HG02759 (cell line): ENCODE data around the gene RGS8.

Source experiments
- ATAC-seq: cut with Tn5 transposase; IDR thresholded peaks from one replicate; pipeline ENCODE4 v1.9.1; 2021; ENCODE audit warnings: mild to moderate bottlenecking, moderate library complexity; ENCODE audit not compliant: unreplicated experiment

Gene RGS8

GRCh38 chr1:182684116-182684828 is at the start of gene RGS8:
RGS8 (minus strand) TSS chr1:182684587; CDS start chr1:182669649, 14,938 bp downstream.
- no peak for ATAC-seq

- no peak for ATAC-seq
These were observed 47.6 kb upstream of the RGS8 start for GRCh38 chr1:182731852-182732575.

- no peak for ATAC-seq
These were observed 42.5 kb upstream of the RGS8 start for GRCh38 chr1:182726912-182727311.

GRCh38 chr1:182725259-182726255 is 41.2 kb upstream of the RGS8 start:
- no peak for ATAC-seq

GRCh38 chr1:182724215-182724614 is 39.8 kb upstream of the RGS8 start:
- ATAC-seq: no peak

GRCh38 chr1:182723200-182723599 is 38.8 kb upstream of the RGS8 start:
- ATAC-seq: no peak

- no peak for ATAC-seq
These were observed 37.1 kb upstream of the RGS8 start for GRCh38 chr1:182721525-182721924.

GRCh38 chr1:182720463-182720862 is 36.1 kb upstream of the RGS8 start:
- no peak for ATAC-seq

- ATAC-seq: no peak
These were observed 35.2 kb upstream of the RGS8 start for GRCh38 chr1:182719553-182719952.

- no peak for ATAC-seq
These were observed 33.9 kb upstream of the RGS8 start for GRCh38 chr1:182718311-182718710.

GRCh38 chr1:182716740-182717720 is 32.6 kb upstream of the RGS8 start:
- ATAC-seq: peak; percentile 71

GRCh38 chr1:182715531-182715930 is 31.1 kb upstream of the RGS8 start:
- ATAC-seq: no peak

GRCh38 chr1:182714546-182714945 is 30.2 kb upstream of the RGS8 start:
- no peak for ATAC-seq

GRCh38 chr1:182713939-182714338 is 29.6 kb upstream of the RGS8 start:
- ATAC-seq: no peak

- no peak for ATAC-seq
These were observed 29.1 kb upstream of the RGS8 start for GRCh38 chr1:182713492-182713891.

GRCh38 chr1:182709855-182710254 is 25.5 kb upstream of the RGS8 start:
- no peak for ATAC-seq

- no peak for ATAC-seq
These were observed 24.9 kb upstream of the RGS8 start for GRCh38 chr1:182709225-182709764.

- ATAC-seq: no peak
These were observed 22.7 kb upstream of the RGS8 start for GRCh38 chr1:182707122-182707521.

GRCh38 chr1:182704677-182705076 is 20.3 kb upstream of the RGS8 start:
- no peak for ATAC-seq

GRCh38 chr1:182703539-182703938 is 19.2 kb upstream of the RGS8 start:
- no peak for ATAC-seq
